H7 (cell line): ENCODE data around the gene SLC5A11. TPM values are rescaled to one million over a fixed set of nuclear protein-coding genes. Genes with fewer than 3 reads are reported as not detected.
"Not testable (repeated sequence)": the region's sequence is repeated elsewhere in the genome, so short reads cannot be mapped to it uniquely, and the experiment has no call there.

Source experiments
- DNase-seq: peaks from one replicate; pipeline ENCODE4 v3.0.0; 2012
- H3K27me3 ChIP-seq: 2 replicates; pipeline ENCODE4 v1.6.0; 2011; ENCODE audit warnings: mild to moderate bottlenecking, low read length; ENCODE audit not compliant: control insufficient read depth, insufficient read depth
- H3K36me3 ChIP-seq: replicated peaks from 2 replicates; pipeline ENCODE4 v1.5.1; 2011; ENCODE audit warnings: low read length; ENCODE audit not compliant: control insufficient read depth, insufficient read depth
- H3K4me3 ChIP-seq: 2 replicates; pipeline ENCODE4 v1.5.1; 2011; ENCODE audit warnings: low read depth, mild to moderate bottlenecking, control low read depth, low read length, moderate library complexity; ENCODE audit not compliant: insufficient read depth
- total RNA-seq: library from RNA; depleted of rRNA; stranded (reverse); fragments of >200 nt; shearing (Covaris generic); gene quantifications from 2 replicates; pipeline ENCODE4 v1.2.3, GENCODE V29; 2014

The SLC5A11 gene
- total RNA-seq, 1 experiment from 2014 or later = not detected

- Histone ChIP-seq H3K36me3 (no peaks in the 10 kb centered on the region), H3K4me3 (no peak overlapping the region), H3K27me3 (no peaks in the 10 kb centered on the region)
- no peak for DNase-seq
Measured at GRCh38 chr16:24863582-24864437, 18.0 kb downstream of the SLC5A11 start.

GRCh38 chr16:24869033-24869432, 23.3 kb downstream of the SLC5A11 start:
- Histone ChIP-seq H3K36me3 (no peaks in the 10 kb centered on the region), H3K27me3 (no peaks in the 10 kb centered on the region), H3K4me3 (no peak overlapping the region)
- DNase-seq = no peak

- Histone ChIP-seq H3K4me3 (no peak overlapping the region), H3K27me3 (no peaks in the 10 kb centered on the region), H3K36me3 (no peaks in the 10 kb centered on the region)
- no peak for DNase-seq
Measured at GRCh38 chr16:24871891-24872290, 26.1 kb downstream of the SLC5A11 start.

DNA sequence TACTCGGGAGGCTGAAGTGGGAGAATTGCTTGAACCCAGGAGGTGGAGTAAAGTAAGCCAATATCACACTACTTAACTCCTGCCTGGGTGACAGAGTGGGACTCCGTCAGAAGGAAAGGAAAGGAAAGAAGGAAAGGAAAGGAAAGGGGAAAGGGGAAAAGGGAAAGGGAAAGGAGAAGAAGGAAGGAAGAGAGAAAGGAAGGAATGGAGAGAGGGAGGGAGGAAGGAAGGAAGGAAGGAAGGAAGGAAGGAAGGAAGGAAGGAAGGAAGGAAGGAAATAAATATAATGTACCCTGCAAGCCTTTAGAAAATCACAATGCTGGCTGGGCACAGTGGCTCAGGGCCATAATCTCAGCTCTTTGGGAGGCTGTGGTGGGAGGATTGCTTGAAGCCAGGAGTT, 27.3 kb downstream of the SLC5A11 start:
- DNase-seq = no peak
- H3K4me3 ChIP-seq = no peak overlapping the region
- H3K27me3 ChIP-seq = no peaks in the 10 kb centered on the region
- H3K36me3 ChIP-seq = no peaks in the 10 kb centered on the region

DNA sequence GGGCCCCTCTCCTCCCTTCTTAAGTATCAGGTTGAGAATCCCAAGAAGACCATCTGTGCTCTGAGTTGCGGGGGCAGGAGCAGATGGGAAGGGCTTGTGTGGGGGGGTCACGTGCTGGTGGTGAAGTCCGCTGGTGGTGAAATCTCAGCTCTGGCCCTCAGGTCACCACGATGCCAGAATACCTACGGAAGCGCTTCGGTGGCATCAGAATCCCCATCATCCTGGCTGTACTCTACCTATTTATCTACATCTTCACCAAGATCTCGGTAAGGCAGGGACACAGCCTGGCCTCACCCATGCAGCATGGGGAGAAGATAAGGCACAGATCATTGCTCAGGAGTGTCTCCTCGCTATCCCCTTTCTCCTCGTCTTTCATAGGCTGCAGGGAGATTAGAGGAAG, 29.7 kb downstream of the SLC5A11 start:
- no peaks in the 10 kb centered on the region for H3K27me3 ChIP-seq
- DNase-seq = no peak
- no peak overlapping the region for H3K4me3 ChIP-seq
- no peaks in the 10 kb centered on the region for H3K36me3 ChIP-seq

DNA sequence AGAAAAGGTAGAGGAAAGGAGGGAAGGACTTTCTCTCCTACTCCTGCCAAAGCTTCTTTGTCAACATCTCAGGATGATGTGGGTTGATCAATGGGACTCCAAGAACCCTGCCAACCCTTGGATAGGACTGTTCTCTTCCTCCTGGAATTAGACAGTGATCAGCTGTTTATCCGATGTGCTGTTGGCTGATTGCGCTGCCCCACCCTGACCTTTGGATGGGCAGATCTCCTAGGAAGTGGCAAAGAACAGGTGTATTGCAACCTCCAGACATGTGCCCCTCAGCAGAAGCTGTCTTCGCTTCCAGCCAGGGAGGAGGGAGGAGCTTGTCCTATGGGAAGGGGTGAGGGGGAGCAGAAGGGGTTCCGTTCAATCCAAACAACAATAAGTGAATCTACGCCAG, 30.5 kb downstream of the SLC5A11 start:
- no peak for DNase-seq
- Histone ChIP-seq H3K4me3 (no peak overlapping the region), H3K27me3 (no peaks in the 10 kb centered on the region), H3K36me3 (no peaks in the 10 kb centered on the region)

GRCh38 chr16:24879684-24880083, 33.9 kb downstream of the SLC5A11 start:
- H3K27me3 ChIP-seq = no peaks in the 10 kb centered on the region
- no peak overlapping the region for H3K4me3 ChIP-seq
- H3K36me3 ChIP-seq = no peaks in the 10 kb centered on the region
- DNase-seq = no peak

DNA sequence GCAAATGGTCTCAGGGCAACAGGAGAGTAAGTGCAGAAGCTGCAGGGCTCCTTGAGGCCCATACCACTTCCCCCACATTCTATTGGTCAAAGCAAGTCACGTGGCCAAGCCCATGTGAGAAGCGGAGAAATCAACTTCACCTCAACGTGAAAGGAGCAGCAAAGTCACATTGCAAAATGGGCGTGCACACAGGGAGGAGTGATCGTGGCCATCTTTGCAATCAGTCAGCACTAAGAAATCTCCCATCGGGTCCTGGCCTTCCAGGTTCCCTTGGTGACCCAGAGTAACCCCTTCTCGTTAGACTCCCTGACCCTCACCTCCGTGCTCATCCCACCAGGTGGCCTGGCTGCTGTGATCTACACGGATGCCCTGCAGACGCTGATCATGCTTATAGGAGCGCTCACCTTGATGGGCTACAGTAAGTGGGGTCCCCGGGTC, 38.0 kb downstream of the SLC5A11 start:
- no peak for DNase-seq
- no peak overlapping the region for H3K4me3 ChIP-seq
- H3K36me3 ChIP-seq = no peaks in the 10 kb centered on the region
- H3K27me3 ChIP-seq = no peaks in the 10 kb centered on the region

- Histone ChIP-seq H3K27me3 (no peaks in the 10 kb centered on the region), H3K4me3 (no peak overlapping the region), H3K36me3 (no peaks in the 10 kb centered on the region)
- no peak for DNase-seq
Measured at GRCh38 chr16:24887472-24887871, 41.7 kb downstream of the SLC5A11 start.

GRCh38 chr16:24890746-24891145, 45.0 kb downstream of the SLC5A11 start:
- Histone ChIP-seq H3K4me3 (no peak overlapping the region), H3K36me3 (no peaks in the 10 kb centered on the region), H3K27me3 (no peaks in the 10 kb centered on the region)
- no peak for DNase-seq

GRCh38 chr16:24896439-24896838, 50.7 kb downstream of the SLC5A11 start:
- no peak overlapping the region for H3K4me3 ChIP-seq
- H3K36me3 ChIP-seq = no peaks in the 10 kb centered on the region

DNA sequence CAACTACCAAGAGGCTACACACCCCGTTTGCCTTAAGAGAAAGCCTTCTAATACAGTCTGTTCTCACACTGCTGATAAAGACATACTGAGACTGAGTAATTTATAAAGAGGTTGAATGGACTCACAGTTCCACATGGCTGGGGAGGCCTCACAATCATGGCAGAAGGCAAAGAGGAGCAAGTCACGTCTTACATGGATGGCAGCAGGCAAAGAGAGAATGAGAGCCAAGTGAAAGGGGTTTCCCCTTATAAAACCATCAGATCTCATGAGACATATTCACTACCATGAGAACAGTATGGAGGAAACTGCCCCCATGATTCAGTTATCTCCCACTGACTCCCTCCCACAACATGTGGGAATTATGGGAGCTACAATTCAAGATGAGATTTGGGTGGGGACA, 51.8 kb downstream of the SLC5A11 start:
- not testable (repeated sequence) for DNase-seq, H3K27me3 ChIP-seq, H3K4me3 ChIP-seq, H3K36me3 ChIP-seq

More at GRCh38 chr16:24896439-24896838, 50.7 kb downstream of the SLC5A11 start:
- H3K27me3 ChIP-seq = no peaks in the 10 kb centered on the region
- no peak for DNase-seq

DNA sequence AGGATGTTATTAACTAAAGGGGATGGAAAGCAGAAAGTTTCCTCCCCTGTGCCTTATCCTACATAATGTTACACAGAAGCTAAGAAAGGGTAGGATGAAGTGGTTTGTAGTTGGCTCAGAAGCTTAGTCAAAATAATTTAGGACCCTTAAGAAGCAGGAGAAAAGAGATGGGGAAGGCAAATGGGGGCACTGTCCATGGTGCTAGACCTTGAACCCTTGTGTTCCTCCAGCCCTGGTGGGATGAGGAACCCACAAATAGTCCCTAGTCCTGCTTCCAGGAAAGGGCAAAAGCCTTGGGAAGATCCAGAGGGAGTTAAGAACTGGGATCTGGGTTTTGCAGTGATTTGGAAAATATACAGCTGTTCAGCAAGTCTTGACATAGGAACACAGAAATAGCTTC, 54.5 kb downstream of the SLC5A11 start:
- no peak overlapping the region for H3K4me3 ChIP-seq
- no peak for DNase-seq
- H3K36me3 ChIP-seq = no peaks in the 10 kb centered on the region
- H3K27me3 ChIP-seq = no peaks in the 10 kb centered on the region

DNA sequence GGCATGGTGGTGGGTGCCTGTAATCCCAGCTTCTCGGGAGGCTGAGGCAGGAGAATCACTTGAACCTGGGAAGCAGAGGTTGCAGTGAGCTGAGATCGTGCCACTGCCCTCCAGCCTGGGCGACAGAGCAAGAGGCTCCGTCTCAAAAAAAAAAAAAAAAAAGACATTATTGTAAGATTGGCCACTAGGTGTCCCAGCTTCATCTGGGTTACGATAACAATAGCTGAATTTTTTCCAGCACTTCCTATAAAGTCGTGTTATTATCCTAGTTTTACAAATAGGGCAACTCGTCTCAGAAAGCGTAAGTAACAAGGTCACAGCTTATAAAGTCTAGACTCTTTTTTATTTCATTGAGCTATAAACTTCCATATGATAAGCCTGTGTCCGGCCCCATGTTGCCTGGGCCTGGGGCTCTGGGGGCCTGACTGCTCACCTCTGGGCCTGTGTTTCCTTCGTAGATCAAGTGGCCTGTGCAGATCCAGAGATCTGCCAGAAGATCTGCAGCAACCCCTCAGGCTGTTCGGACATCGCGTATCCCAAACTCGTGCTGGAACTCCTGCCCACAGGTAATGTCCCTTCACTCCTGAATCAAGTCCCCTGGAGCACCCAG, 60.5 kb downstream of the SLC5A11 start:
- H3K27me3 ChIP-seq = no peaks in the 10 kb centered on the region
- DNase-seq = no peak

GRCh38 chr16:24906901-24907300, 61.1 kb downstream of the SLC5A11 start:
- no peaks in the 10 kb centered on the region for H3K36me3 ChIP-seq
- no peaks in the 10 kb centered on the region for H3K27me3 ChIP-seq
- DNase-seq = no peak
- H3K4me3 ChIP-seq = no peak overlapping the region

More for the DNA sequence above, 60.5 kb downstream of the SLC5A11 start:
- H3K4me3 ChIP-seq = no peak overlapping the region
- no peaks in the 10 kb centered on the region for H3K36me3 ChIP-seq
